GM13976 (cell line): ENCODE results near the gene FUT4.
A peak's percentile ranks its signal among the peaks of the same experiment; 100 is the strongest.
"Not testable (repeated sequence)": the region's sequence is repeated elsewhere in the genome, so short reads cannot be mapped to it uniquely, and the experiment has no call there.

ENCODE experiments used
- DNase-seq: peaks from one replicate; pipeline ENCODE4 v3.0.0; 2012; ENCODE audit warnings: low spot score
- CTCF ChIP-seq: IDR thresholded peaks from 2 replicates; pipeline ENCODE4 v1.5.1; 2012; ENCODE audit warnings: borderline replicate concordance, mild to moderate bottlenecking; ENCODE audit not compliant: insufficient read depth; ENCODE audit errors: extremely low read depth, missing control alignments, control extremely low read depth
- in situ Hi-C: fragments of 300-500 bp; cut with MboI; formaldehyde crosslinking; loops from one replicate; pipeline ENCODE4 v1.12.0; 2022; ENCODE audit warnings: low sequenced_read_pairs, mixed read lengths, inconsistent platforms; ENCODE audit not compliant: unreplicated experiment

The FUT4 gene

GRCh38 chr11:94543695-94544645 lies at the start of gene FUT4:
TSS of gene FUT4 (plus strand) at chr11:94543921. CDS start at chr11:94544134, 213 bp downstream.
- in situ Hi-C loops = loop anchor here (10.0 kb wide), 1 partner anchor 51 kb away; no protein-coding TSS in a partner anchor
- TF ChIP-seq CTCF = no peak
- peak; percentile 87 for DNase-seq

DNA sequence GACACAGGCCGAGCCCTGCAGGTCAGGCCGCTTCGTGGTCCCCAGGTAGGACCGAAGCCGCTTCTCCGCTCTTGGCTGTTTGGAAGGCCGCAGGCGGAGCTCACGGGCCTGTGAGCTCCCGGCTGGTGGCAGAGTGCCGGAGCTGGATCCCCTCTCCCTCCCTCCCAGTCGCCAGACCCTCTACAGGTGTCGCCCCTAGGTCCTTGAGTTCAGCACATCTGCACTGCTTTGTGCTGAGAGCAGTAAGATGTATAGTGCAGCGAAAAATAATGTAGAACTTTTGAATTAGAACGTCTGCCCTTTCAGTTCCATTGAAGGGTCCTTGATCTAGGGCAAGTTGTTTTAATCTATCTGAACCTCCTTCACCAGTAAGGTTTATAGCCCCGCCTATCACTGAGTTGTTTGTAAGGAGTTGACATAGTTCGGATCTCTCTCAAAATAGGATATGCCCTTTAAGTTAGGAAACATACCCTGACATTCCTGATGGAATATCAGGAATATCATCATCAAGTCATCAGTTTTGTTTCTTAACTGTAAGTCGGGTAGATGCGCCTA lies 49.5 kb upstream of the FUT4 start:
- DNase-seq = no peak
- no peak for TF ChIP-seq CTCF
- in situ Hi-C loops = no loop called here

DNA sequence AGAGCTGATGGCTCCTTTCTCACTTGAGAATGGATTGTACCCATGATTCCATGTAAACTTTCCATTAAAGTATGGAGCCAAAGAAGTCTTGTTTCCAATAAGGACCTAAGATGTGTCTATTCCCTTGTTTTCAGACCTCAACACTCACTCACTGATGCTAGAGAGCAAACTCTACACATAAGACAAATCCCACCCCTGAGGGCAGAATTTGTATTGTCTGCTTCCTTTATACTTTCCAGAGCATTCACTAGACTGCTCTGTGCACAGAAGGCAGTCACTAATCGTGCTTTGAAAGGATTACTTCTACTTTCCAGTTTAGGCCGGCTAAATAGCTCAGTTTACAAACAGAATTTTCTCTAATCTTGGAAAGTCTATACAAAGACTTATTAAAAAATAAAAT lies 43.5 kb upstream of the FUT4 start:
- no peak for DNase-seq
- no peak for TF ChIP-seq CTCF
- in situ Hi-C loops = loop anchor here (10.0 to 25.0 kb wide), 3 partner anchors 175 to 588 kb away; no protein-coding TSS in a partner anchor

DNA sequence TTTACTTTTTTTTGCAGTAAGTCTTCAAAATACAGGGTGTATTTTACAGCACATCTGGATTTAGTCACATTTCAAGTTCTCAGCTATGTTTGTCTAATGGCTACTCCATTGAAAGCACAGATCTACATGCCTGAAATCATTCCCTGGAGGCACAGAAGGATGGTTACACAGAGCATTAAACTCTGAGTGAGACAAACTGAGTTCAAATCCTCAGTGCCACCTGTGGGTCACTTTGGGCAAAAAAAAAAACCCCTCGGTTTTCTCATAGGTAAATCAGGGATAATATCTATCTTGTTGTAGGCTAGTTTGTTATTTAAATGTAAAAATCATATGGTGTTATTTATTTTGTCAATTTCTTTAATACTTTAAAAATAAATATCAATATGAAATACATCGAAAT lies 42.2 kb upstream of the FUT4 start:
- in situ Hi-C loops = loop anchor here (10.0 to 25.0 kb wide), 3 partner anchors 177 to 589 kb away; no protein-coding TSS in a partner anchor
- no peak for DNase-seq
- TF ChIP-seq CTCF = no peak

GRCh38 chr11:94504689-94505293 lies 38.9 kb upstream of the FUT4 start:
- DNase-seq = peak; percentile 50
- TF ChIP-seq CTCF = peak; percentile 35
- in situ Hi-C loops = loop anchor here (10.0 to 25.0 kb wide), 3 partner anchors 180 to 592 kb away; no protein-coding TSS in a partner anchor

DNA sequence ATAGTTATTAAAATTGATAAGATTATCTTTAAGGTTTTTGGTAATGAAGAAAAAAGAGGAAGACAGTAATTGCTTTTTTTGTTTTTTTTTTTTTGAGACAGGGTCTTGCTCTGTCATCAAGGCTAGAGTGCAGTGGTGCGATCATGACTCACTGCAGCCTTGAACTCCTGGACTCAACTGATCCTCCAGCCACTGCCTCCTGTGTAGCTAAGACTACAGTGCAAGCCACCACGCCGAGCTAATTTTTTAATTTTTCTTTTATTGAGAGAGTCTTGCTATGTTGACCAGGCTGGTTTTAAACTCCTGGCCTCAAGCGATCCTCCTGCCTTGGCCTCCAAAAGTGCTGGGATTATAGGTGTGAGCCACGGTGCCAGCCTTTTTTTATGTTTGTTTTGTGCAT lies 37.2 kb upstream of the FUT4 start:
- in situ Hi-C loops = loop anchor here (10.0 to 25.0 kb wide), 3 partner anchors 182 to 594 kb away; no protein-coding TSS in a partner anchor
- DNase-seq = not testable (repeated sequence)

- no peak for TF ChIP-seq CTCF
- no peak for DNase-seq
- in situ Hi-C loops = loop anchor here (10.0 to 25.0 kb wide), 3 partner anchors 183 to 595 kb away; no protein-coding TSS in a partner anchor
Observed at GRCh38 chr11:94507485-94507884, 36.2 kb upstream of the FUT4 start.
